HepG2 (cell line): Measurements from ENCODE around the gene ATG3. TPM values are rescaled to one million over a fixed set of nuclear protein-coding genes. Genes with fewer than 3 reads are reported as not detected.

Source experiments
- ATAC-seq: fragments of 200-7000 bp; cut with Tn5 transposase; 3 replicates; pipeline ENCODE4 v1.9.1; 2020; ENCODE audit warnings: mild to moderate bottlenecking, moderate library complexity
- BruUV-seq: library from RNA; stranded (reverse); fragments of 400-500 nt; replicated peaks from 2 replicates; lab custom pipeline; 2021; lab: Mats Ljungman, UMichigan
- CTCF ChIA-PET: fragments of 300-600 bp; formaldehyde crosslinking; extraction: SDS; loops from one replicate; lab custom pipeline; 2021; ENCODE audit warnings: low total read pairs, inconsistent platforms, low intra/inter-chr PET ratio; lab: Yijun Ruan, JAX
- POLR2A ChIA-PET: fragments of 350-600 bp; sonication (Branson Sonifier 250); formaldehyde crosslinking; loops from one replicate; lab custom pipeline; 2020; ENCODE audit warnings: antibody characterized with exemption, inconsistent platforms; lab: Yijun Ruan, JAX
- DNase-seq: peaks from one replicate; pipeline ENCODE4 v3.0.0-alpha.2; 2015; ENCODE audit warnings: low spot score
- FAIRE-seq: peaks from 3 replicates; lab custom pipeline; 2011; peaks lifted over from hg19 to GRCh38; lab: Jason Lieb, UNC
- H2AFZ ChIP-seq: one replicate; pipeline ENCODE4 v1.6.1; 2011; ENCODE audit warnings: low read length, inconsistent platforms
- H3K27ac ChIP-seq: fragments of 300-600 bp; 3 replicates; pipeline ENCODE4 v1.8.0; 2011; ENCODE audit warnings: mixed run types, mild to moderate bottlenecking, mixed read lengths, low read length, inconsistent platforms; ENCODE audit not compliant: insufficient read depth; ENCODE audit errors: extremely low read length
- H3K27me3 ChIP-seq, 2 experiments: fragments of 200-600 bp in 1 of 2; 2 replicates in 1 of 2; 3 replicates in 1 of 2; pipeline versions ENCODE4 v1.6.0 to v1.8.0; 2011; ENCODE audit warnings: low read length in 2 of 2, mild to moderate bottlenecking in 2 of 2, moderate library complexity in 2 of 2, inconsistent platforms in 1 of 2; ENCODE audit not compliant: insufficient read depth in 2 of 2, control insufficient read depth in 1 of 2
- H3K36me3 ChIP-seq, 2 experiments: fragments of 200-600 bp in 1 of 2; replicated peaks in 1 of 2; 2 replicates in 1 of 2; 3 replicates in 1 of 2; pipeline versions ENCODE4 v1.5.1 to v1.8.0; 2011; ENCODE audit warnings: low read length in 2 of 2, inconsistent platforms in 1 of 2; ENCODE audit not compliant: insufficient read depth in 2 of 2, control insufficient read depth in 1 of 2
- H3K4me1 ChIP-seq: 2 replicates; pipeline ENCODE4 v1.5.1; 2012; ENCODE audit warnings: low read length, inconsistent platforms; ENCODE audit not compliant: insufficient read depth
- H3K4me2 ChIP-seq: 2 replicates; pipeline ENCODE4 v1.6.0; 2011; ENCODE audit warnings: low read depth, low read length, inconsistent platforms
- H3K4me3 ChIP-seq, 3 experiments: fragments of 200-600 bp in 1 of 3; sonication (generic), shearing (Covaris generic) in 1 of 3; replicated peaks in 1 of 3; 2 replicates each; pipeline ENCODE4 v1.5.1; 2011 to 2016; ENCODE audit warnings: low read length in 3 of 3, inconsistent platforms in 2 of 3, low read depth in 2 of 3, mild to moderate bottlenecking in 2 of 3, control low read depth in 1 of 3, mixed read lengths in 1 of 3; ENCODE audit not compliant: insufficient read depth in 1 of 3
- H3K79me2 ChIP-seq: one replicate; pipeline ENCODE4 v1.6.1; 2011; ENCODE audit warnings: low read length, inconsistent platforms; ENCODE audit not compliant: insufficient read depth
- H3K9ac ChIP-seq: 2 replicates; pipeline ENCODE4 v1.6.0; 2011; ENCODE audit warnings: mild to moderate bottlenecking, low read depth, low read length, inconsistent platforms; ENCODE audit not compliant: insufficient read depth
- H3K9me3 ChIP-seq: 2 replicates; pipeline ENCODE4 v1.5.1; 2012; ENCODE audit warnings: mild to moderate bottlenecking, low read length
- H4K20me1 ChIP-seq: 2 replicates; pipeline ENCODE4 v1.6.0; 2011; ENCODE audit warnings: inconsistent platforms, mild to moderate bottlenecking, low read length, moderate library complexity; ENCODE audit not compliant: insufficient read depth
- ARNTL ChIP-seq: sonication (generic); formaldehyde crosslinking; IDR thresholded peaks from 2 replicates; pipeline ENCODE4 v1.4.0; 2020; ENCODE audit warnings: mild to moderate bottlenecking, missing genetic modification reagents
- CBFB ChIP-seq: sonication (generic); formaldehyde crosslinking; IDR thresholded peaks from 2 replicates; pipeline ENCODE4 v1.4.0; 2020; ENCODE audit warnings: missing genetic modification reagents
- CBX5 ChIP-seq: sonication (generic); formaldehyde crosslinking; IDR thresholded peaks from 2 replicates; pipeline ENCODE4 v1.4.0; 2020; ENCODE audit warnings: missing genetic modification reagents, borderline replicate concordance
- ESRRA ChIP-seq: sonication (generic); formaldehyde crosslinking; IDR thresholded peaks from 2 replicates; pipeline ENCODE4 v1.5.1; 2020; ENCODE audit warnings: mild to moderate bottlenecking, low read depth, missing genetic modification reagents
- JUNB ChIP-seq: sonication (generic); formaldehyde crosslinking; IDR thresholded peaks from 2 replicates; pipeline ENCODE4 v1.8.0; 2022; ENCODE audit warnings: missing genetic modification reagents, mild to moderate bottlenecking, borderline replicate concordance
- ONECUT2 ChIP-seq: sonication (generic); formaldehyde crosslinking; IDR thresholded peaks from 2 replicates; pipeline ENCODE4 v1.4.0; 2020; ENCODE audit warnings: missing genetic modification reagents
- PCBP1 ChIP-seq: fragments of 200-400 bp; formaldehyde crosslinking; IDR thresholded peaks from 2 replicates; pipeline ENCODE4 v1.6.1; 2017; ENCODE audit warnings: mild to moderate bottlenecking, low read depth, low read length, borderline replicate concordance
- SALL1 ChIP-seq: sonication (generic); formaldehyde crosslinking; IDR thresholded peaks from 2 replicates; pipeline ENCODE4 v1.8.0; 2022; ENCODE audit warnings: mild to moderate bottlenecking, missing genetic modification reagents
- SMAD3 ChIP-seq: sonication (generic); formaldehyde crosslinking; IDR thresholded peaks from 2 replicates; pipeline ENCODE4 v1.4.0; 2020; ENCODE audit warnings: missing genetic modification reagents
- ZSCAN25 ChIP-seq: sonication (generic); formaldehyde crosslinking; IDR thresholded peaks from 2 replicates; pipeline ENCODE4 v1.8.0; 2022; ENCODE audit warnings: mild to moderate bottlenecking, missing genetic modification reagents
- WGBS: methylation state at CpG from one replicate; pipeline ENCODE4 v1.1.6; 2017; ENCODE audit warnings: low lambda C conversion rate; 5-methylcytosine and 5-hydroxymethylcytosine counted together
- in situ Hi-C: cut with HindIII; loops from 2 replicates; pipeline ENCODE4 v1.10.0; 2017; ENCODE audit warnings: low pct_unique_long_range_greater_than_20kb; ENCODE audit not compliant: extremely low pct_ligation_motif_present
- intact Hi-C: fragments of 100-400 bp; cut with micrococcal nuclease; formaldehyde crosslinking; loops from one replicate; pipeline ENCODE4 v1.10.0; 2022; ENCODE audit not compliant: unreplicated experiment
- polyA plus RNA-seq, 8 experiments: library from polyadenylated mRNA; depleted of rRNA in 3 of 8; stranded (reverse) in 7 of 8; unstranded in 1 of 8; fragments of >200 nt; fragmentation: Illumina TruSeq in 4 of 8; extraction: Trizol in 4 of 8; gene quantifications; 2 replicates each; pipeline versions ENCODE4 v1.2.1 to v1.2.3, GENCODE V29; 2011 to 2016; ENCODE audit warnings: low read depth in 4 of 8, missing spikeins in 1 of 8, mixed read lengths in 1 of 8; ENCODE audit not compliant: insufficient read depth in 1 of 8
- total RNA-seq, 5 experiments: library from RNA; depleted of rRNA; stranded (reverse); fragments of >200 nt; fragmentation: Illumina TruSeq; extraction: Trizol; gene quantifications; 2 replicates each; pipeline ENCODE4 v1.2.3, GENCODE V29; 2016; ENCODE audit warnings: low read depth in 1 of 5
- TF ChIP-seq, protein P1 (sequence below): sonication (generic); formaldehyde crosslinking; IDR thresholded peaks from 2 replicates; pipeline ENCODE4 v1.4.0; 2020; ENCODE audit warnings: missing genetic modification reagents, borderline replicate concordance
- TF ChIP-seq, protein P2 (sequence below): sonication (generic); formaldehyde crosslinking; IDR thresholded peaks from 2 replicates; pipeline ENCODE4 v1.8.1; 2023; ENCODE audit warnings: mild to moderate bottlenecking, missing genetic modification reagents
- TF ChIP-seq, protein P3 (sequence below): sonication (generic); formaldehyde crosslinking; IDR thresholded peaks from 2 replicates; pipeline ENCODE4 v1.8.1; 2023; ENCODE audit warnings: missing genetic modification reagents, inconsistent platforms, borderline replicate concordance
- TF ChIP-seq, protein P4 (sequence below): sonication (generic); formaldehyde crosslinking; IDR thresholded peaks from 2 replicates; pipeline ENCODE4 v1.8.1; 2022; ENCODE audit warnings: mild to moderate bottlenecking, missing genetic modification reagents

The ATG3 gene
- total and polyA plus RNA-seq, 2 of the 13 experiments (the other 11 are each of a cell fraction or from before 2014, with no cell fraction given): 19.6 to 34.8 TPM

DNA sequence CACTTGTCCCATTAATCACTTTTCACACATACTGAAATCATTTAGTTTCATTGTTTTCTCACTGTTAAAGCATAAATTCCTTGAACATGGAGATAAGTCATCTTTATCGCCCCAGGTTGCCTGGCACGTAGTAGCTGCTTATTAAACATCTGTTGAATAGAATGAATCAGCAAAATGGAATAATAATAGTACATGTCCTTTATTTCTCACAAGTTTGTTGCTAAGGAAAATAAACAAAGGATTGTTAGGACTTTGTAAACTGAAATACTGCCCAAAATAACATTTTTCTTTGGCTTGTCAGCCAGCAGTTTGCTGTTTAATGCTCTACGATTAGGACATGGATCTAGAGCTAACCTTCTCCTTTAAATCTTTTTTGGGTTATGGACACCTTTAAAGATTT is 17.9 kb upstream of the ATG3 start (continued):
- TF ChIP-seq, protein P1, sequence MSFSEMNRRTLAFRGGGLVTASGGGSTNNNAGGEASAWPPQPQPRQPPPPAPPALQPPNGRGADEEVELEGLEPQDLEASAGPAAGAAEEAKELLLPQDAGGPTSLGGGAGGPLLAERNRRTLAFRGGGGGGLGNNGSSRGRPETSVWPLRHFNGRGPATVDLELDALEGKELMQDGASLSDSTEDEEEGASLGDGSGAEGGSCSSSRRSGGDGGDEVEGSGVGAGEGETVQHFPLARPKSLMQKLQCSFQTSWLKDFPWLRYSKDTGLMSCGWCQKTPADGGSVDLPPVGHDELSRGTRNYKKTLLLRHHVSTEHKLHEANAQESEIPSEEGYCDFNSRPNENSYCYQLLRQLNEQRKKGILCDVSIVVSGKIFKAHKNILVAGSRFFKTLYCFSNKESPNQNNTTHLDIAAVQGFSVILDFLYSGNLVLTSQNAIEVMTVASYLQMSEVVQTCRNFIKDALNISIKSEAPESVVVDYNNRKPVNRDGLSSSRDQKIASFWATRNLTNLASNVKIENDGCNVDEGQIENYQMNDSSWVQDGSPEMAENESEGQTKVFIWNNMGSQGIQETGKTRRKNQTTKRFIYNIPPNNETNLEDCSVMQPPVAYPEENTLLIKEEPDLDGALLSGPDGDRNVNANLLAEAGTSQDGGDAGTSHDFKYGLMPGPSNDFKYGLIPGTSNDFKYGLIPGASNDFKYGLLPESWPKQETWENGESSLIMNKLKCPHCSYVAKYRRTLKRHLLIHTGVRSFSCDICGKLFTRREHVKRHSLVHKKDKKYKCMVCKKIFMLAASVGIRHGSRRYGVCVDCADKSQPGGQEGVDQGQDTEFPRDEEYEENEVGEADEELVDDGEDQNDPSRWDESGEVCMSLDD (CRISPR knock-in tag): no peak
- TF ChIP-seq SMAD3 (CRISPR knock-in tag): no peak
- TF ChIP-seq, protein P2, sequence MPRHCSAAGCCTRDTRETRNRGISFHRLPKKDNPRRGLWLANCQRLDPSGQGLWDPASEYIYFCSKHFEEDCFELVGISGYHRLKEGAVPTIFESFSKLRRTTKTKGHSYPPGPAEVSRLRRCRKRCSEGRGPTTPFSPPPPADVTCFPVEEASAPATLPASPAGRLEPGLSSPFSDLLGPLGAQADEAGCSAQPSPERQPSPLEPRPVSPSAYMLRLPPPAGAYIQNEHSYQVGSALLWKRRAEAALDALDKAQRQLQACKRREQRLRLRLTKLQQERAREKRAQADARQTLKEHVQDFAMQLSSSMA (CRISPR knock-in tag): no peak

DNA sequence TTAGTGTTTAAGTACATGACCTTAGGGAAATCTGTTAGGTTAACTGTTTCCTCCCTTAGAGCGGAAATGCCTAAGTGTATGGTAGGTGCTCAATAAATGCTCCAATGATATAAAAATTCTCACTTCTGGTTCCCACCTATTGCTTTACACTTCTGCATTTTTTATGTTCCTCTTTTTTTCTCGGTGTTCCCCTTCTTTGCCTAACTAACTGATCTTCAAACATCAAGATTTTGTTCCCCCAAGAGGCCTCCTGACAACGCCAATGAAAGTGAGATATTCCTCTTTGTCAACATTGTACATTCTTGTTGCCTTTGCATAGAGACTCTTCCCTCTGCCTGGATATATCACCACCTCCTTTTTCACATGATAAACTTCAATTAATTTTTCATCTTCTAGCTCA is 17.5 kb upstream of the ATG3 start:
- DNase-seq (no peak), FAIRE-seq (no peak), ATAC-seq (no peak)
- in situ Hi-C loops: no loop called here
- H3K27ac ChIP-seq: no peak overlapping the region
- ChIA-PET POLR2A (no interaction called here), CTCF (no interaction called here)
- H4K20me1 ChIP-seq: no peaks in the 10 kb centered on the region
- no peak overlapping the region for H3K9ac ChIP-seq
- no peaks in the 10 kb centered on the region for H3K27me3 ChIP-seq
- BruUV-seq: no TSS peak
- H3K79me2 ChIP-seq: no peaks in the 10 kb centered on the region
- no peak overlapping the region for H3K4me3 ChIP-seq
- H3K36me3 ChIP-seq: peaks cover 1 to 16% of the 10 kb centered on the region in 2 experiments; a peak in 3 of 5 replicates
- H3K4me2 ChIP-seq: no peak overlapping the region
- 93% methylated on average over 3 of the region's 3 CpGs for WGBS
- no peak overlapping the region for H2AFZ ChIP-seq
- intact Hi-C loops: no loop called here
- H3K9me3 ChIP-seq: no peaks in the 10 kb centered on the region
- H3K4me1 ChIP-seq: no peaks in the 10 kb centered on the region
- no peak for TF ChIP-seq ONECUT2 (CRISPR knock-in tag)
- TF ChIP-seq ARNTL (CRISPR knock-in tag): no peak
- no peak for TF ChIP-seq CBFB (CRISPR knock-in tag)
- TF ChIP-seq, protein P3, sequence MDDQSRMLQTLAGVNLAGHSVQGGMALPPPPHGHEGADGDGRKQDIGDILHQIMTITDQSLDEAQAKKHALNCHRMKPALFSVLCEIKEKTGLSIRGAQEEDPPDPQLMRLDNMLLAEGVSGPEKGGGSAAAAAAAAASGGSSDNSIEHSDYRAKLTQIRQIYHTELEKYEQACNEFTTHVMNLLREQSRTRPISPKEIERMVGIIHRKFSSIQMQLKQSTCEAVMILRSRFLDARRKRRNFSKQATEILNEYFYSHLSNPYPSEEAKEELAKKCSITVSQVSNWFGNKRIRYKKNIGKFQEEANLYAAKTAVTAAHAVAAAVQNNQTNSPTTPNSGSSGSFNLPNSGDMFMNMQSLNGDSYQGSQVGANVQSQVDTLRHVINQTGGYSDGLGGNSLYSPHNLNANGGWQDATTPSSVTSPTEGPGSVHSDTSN (CRISPR knock-in tag): no peak
- TF ChIP-seq PCBP1: no peak
- no peak for TF ChIP-seq ZSCAN25 (CRISPR knock-in tag)
- TF ChIP-seq, protein P4, sequence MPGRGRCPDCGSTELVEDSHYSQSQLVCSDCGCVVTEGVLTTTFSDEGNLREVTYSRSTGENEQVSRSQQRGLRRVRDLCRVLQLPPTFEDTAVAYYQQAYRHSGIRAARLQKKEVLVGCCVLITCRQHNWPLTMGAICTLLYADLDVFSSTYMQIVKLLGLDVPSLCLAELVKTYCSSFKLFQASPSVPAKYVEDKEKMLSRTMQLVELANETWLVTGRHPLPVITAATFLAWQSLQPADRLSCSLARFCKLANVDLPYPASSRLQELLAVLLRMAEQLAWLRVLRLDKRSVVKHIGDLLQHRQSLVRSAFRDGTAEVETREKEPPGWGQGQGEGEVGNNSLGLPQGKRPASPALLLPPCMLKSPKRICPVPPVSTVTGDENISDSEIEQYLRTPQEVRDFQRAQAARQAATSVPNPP (CRISPR knock-in tag): no peak
- TF ChIP-seq CBX5 (CRISPR knock-in tag): no peak
- TF ChIP-seq, protein P1 (CRISPR knock-in tag): no peak
- no peak for TF ChIP-seq SALL1 (CRISPR knock-in tag)
- TF ChIP-seq JUNB (CRISPR knock-in tag): no peak
- TF ChIP-seq ESRRA (CRISPR knock-in tag): no peak
